ENCODE results near the gene CNTNAP5.
"Not testable (repeated sequence)": the region's sequence is repeated elsewhere in the genome, so short reads cannot be mapped to it uniquely, and the experiment has no call there.

- not testable (repeated sequence) for TF ChIP-seq CTCF (IDR thresholded peaks at IDR 0.05 in 2 of 3, conservative IDR thresholded peaks at IDR 0.05 in 1 of 3; ENCODE audit: insufficient read depth in 2 of 3, low read depth in 1 of 3, low read length in 3 of 3); TAF1 (IDR thresholded peaks at IDR 0.05; ENCODE audit: control insufficient read depth, extremely low read depth, insufficient read depth, low read length, severe bottlenecking); KAT8 (IDR thresholded peaks at IDR 0.05; ENCODE audit: low read depth)
These were observed 336.9 kb downstream of the CNTNAP5 start for GRCh38 chr2:124361966-124362365.

Data from K562 (cell line).